Testis (tissue), 3 donors: Measurements from ENCODE around the gene INAVA. TPM values are rescaled to one million over a fixed set of nuclear protein-coding genes. Genes with fewer than 3 reads are reported as not detected.

Source experiments
- DNase-seq: peaks from one replicate; pipeline ENCODE4 v3.0.0-alpha.2; 2019
- H3K27ac ChIP-seq, 2 donors: fragments of 200-600 bp; sonication (generic); one replicate each; pipeline ENCODE4 v1.5.1; 2019
- H3K27me3 ChIP-seq: fragments of 200-600 bp; sonication (generic); one replicate; pipeline ENCODE4 v1.5.1; 2019
- H3K36me3 ChIP-seq: fragments of 200-600 bp; sonication (generic); one replicate; pipeline ENCODE4 v1.5.1; 2017; ENCODE audit warnings: low read depth; ENCODE audit errors: missing control alignments
- H3K4me1 ChIP-seq: fragments of 200-600 bp; sonication (generic); one replicate; pipeline ENCODE4 v1.5.1; 2019
- H3K4me3 ChIP-seq, 2 donors: fragments of 200-600 bp; sonication (generic); one replicate each; pipeline ENCODE4 v1.5.1; 2017 to 2019
- H3K9me3 ChIP-seq: fragments of 200-600 bp; sonication (generic); one replicate; pipeline ENCODE4 v1.5.1; 2017
- POLR2A ChIP-seq: fragments of 450-650 bp; IDR thresholded peaks from one replicate; pipeline ENCODE4 v1.6.1; 2017; ENCODE audit warnings: antibody characterized with exemption, mild to moderate bottlenecking, moderate library complexity
- WGBS, 2 donors: methylation state at CpG; one replicate each; pipeline ENCODE4 v1.1.5; 2018; 5-methylcytosine and 5-hydroxymethylcytosine counted together
- intact Hi-C: fragments of 100-400 bp; cut with DNase I; formaldehyde crosslinking; loops from one replicate; pipeline ENCODE4 v1.15.1; 2023; ENCODE audit warnings: low total_unique reads
- polyA plus RNA-seq: library from polyadenylated mRNA; stranded (reverse); fragments of 350-450 nt; fragmentation: Illumina TruSeq; extraction: RNeasy Lipid Tissue Mini Kit (QIAGEN cat#74804); gene quantifications from one replicate; pipeline ENCODE4 v1.2.3, GENCODE V29; 2014; ENCODE audit warnings: low read depth, low replicate concordance; ENCODE audit not compliant: insufficient read depth
- total RNA-seq, 2 donors: library from RNA; depleted of rRNA; stranded (reverse); fragments of >200 nt; gene quantifications; one replicate each; pipeline ENCODE4 v1.2.3, GENCODE V29; 2016
- TF ChIP-seq, protein P1 (sequence below), 3 experiments: fragments of 450-650 bp in 2 of 3; fragments of 200-600 bp in 1 of 3; sonication (generic) in 1 of 3; IDR thresholded peaks; one replicate each; pipeline ENCODE4 v1.5.1; 2016 to 2019; ENCODE audit warnings: antibody characterized with exemption in 3 of 3, mild to moderate bottlenecking in 2 of 3, moderate library complexity in 1 of 3

INAVA gene
- total and polyA plus RNA-seq, 3 donors from 2014 or later, result 1.5 to 5.8 (median 2.3) TPM

DNA sequence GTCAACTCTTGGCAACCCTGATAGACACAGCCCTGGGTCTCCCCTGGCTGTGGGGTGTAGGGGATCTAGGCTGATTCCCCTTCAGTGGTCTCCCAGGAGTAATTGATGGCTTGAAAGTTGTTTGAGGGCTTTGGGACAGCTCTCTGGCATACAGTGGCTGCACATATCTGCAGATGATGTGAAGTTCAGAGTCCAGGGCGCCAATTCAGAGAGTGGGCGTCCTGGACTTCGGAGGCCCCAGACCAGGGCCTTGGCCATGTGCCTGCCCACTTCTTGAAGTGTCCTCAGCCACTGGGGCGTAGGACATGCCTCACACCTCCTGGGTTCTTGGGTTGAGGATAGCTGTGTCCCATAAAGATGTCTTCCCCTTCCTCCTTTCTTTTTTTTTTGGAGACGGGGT, 2.6 kb downstream of the INAVA start:
- H3K36me3 ChIP-seq, result no peaks in the 10 kb centered on the region
- no peak overlapping the region for H3K4me3 ChIP-seq
- H3K4me1 ChIP-seq, result peaks cover 4% of the 10 kb centered on the region
- H3K27ac ChIP-seq, result no peak overlapping the region
- TF ChIP-seq, protein P1, sequence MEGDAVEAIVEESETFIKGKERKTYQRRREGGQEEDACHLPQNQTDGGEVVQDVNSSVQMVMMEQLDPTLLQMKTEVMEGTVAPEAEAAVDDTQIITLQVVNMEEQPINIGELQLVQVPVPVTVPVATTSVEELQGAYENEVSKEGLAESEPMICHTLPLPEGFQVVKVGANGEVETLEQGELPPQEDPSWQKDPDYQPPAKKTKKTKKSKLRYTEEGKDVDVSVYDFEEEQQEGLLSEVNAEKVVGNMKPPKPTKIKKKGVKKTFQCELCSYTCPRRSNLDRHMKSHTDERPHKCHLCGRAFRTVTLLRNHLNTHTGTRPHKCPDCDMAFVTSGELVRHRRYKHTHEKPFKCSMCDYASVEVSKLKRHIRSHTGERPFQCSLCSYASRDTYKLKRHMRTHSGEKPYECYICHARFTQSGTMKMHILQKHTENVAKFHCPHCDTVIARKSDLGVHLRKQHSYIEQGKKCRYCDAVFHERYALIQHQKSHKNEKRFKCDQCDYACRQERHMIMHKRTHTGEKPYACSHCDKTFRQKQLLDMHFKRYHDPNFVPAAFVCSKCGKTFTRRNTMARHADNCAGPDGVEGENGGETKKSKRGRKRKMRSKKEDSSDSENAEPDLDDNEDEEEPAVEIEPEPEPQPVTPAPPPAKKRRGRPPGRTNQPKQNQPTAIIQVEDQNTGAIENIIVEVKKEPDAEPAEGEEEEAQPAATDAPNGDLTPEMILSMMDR (IDR thresholded peaks at IDR 0.05), result no peak
- no peak for TF ChIP-seq POLR2A
- 90 to 100% methylated on average over 2 to 5 of the region's 5 CpGs for WGBS, 2 donors
- intact Hi-C loops, result no loop called here
- H3K9me3 ChIP-seq, result no peaks in the 10 kb centered on the region
- no peaks in the 10 kb centered on the region for H3K27me3 ChIP-seq
- no peak for DNase-seq

DNA sequence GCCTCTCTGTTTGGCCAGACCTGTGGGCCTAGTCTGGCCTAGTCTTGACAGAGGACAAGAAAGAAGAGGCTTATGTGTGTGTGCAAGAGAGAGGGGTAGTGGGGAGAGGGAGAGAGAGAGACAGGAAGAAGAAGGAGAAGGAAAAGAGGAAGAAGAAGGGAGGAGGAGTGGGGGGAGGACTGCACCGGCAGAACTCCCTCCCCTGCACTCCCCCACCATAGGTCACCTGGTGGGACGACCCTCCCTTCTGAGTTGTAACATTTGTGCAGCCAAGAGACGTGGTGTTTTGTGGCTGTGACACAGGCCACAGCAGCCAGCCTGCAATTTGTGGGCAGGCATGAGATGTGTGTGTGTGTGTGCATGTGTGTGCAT, 4.3 kb downstream of the INAVA start:
- H3K4me1 ChIP-seq, result peaks cover 4% of the 10 kb centered on the region
- no peaks in the 10 kb centered on the region for H3K36me3 ChIP-seq
- no peak overlapping the region for H3K27ac ChIP-seq
- intact Hi-C loops, result no loop called here
- H3K9me3 ChIP-seq, result no peaks in the 10 kb centered on the region
- H3K4me3 ChIP-seq, result no peak overlapping the region
- 46 to 66% methylated on average over 3 of the region's 3 CpGs for WGBS, 2 donors
- DNase-seq, result no peak
- H3K27me3 ChIP-seq, result no peaks in the 10 kb centered on the region
- no peak for TF ChIP-seq POLR2A
- TF ChIP-seq, protein P1 (IDR thresholded peaks at IDR 0.05), result no peak

DNA sequence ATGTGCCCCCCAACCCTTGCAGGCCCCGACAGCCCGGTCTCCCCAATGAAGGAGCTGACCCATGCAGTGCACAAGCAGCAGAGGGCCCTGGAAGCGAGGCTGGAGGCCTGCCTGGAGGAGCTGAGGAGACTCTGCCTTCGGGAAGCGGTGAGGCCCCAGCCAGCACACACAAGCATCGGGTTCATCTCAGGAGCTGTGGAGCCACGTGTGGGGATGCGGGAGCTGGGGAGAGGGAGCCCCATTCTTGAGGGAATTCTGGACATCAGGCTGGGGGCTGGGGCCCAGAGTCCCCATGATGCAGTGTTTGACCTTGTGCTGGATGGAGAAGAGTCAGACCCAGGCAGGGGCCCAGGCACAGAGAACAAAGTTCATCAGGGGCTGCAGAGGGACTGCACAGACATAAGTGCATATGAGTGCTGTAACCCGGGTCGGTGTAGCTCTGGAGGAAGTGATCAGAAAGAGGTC, 4.8 kb downstream of the INAVA start:
- WGBS, 2 donors, result 87 to 88% methylated on average over 3 to 10 of the region's 10 CpGs
- intact Hi-C loops, result no loop called here
- TF ChIP-seq POLR2A, result no peak
- TF ChIP-seq, protein P1 (IDR thresholded peaks at IDR 0.05), result no peak
- DNase-seq, result no peak
- no peaks in the 10 kb centered on the region for H3K36me3 ChIP-seq
- H3K4me3 ChIP-seq, result no peak overlapping the region
- no peaks in the 10 kb centered on the region for H3K27me3 ChIP-seq
- H3K27ac ChIP-seq, result no peak overlapping the region
- peaks cover 2% of the 10 kb centered on the region for H3K4me1 ChIP-seq
- no peaks in the 10 kb centered on the region for H3K9me3 ChIP-seq

DNA sequence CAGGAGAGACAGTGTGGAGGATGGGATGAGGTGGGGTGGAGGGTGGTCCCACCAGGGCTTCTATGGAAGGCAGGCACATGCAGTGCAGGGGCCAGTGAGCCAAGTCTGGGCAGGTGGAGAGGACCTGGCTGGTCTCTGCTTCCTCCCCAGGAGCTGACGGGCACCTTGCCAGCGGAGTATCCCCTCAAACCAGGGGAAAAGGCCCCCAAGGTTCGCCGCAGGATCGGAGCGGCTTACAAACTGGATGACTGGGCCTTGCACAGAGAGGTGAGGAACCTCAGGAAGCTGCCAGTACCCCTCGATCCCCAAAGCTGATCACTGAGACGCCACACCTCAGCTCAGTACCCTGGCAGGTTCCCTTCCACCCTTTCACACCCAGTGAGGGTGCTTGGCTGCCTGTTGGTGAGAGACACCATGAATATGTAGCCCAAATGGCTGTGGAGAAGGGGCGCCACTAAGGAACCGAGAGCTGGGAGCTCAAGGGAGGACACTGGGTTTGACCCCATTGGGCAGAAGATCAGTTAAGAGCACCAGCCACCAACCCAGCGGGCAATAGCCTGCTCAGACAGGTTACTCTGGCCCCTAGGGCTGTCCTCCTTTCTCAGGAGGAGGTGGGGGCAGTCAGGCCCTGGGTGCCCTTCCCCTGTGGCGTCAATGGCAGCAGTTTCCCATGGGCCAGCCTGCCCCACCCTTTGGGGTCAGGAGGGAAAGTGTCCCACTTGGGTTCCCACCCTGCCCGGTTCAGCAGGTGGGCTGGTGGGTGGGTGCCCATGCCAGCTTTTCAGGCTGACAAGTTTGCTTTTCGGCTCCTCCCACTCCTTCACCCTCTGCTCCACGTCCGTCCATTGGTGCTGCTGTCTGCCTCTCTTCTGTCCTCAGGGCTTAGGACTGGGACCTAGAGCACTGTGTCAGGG, 5.5 kb downstream of the INAVA start:
- intact Hi-C loops, result no loop called here
- no peaks in the 10 kb centered on the region for H3K36me3 ChIP-seq
- no peak for DNase-seq
- H3K27ac ChIP-seq, result no peak overlapping the region
- peaks cover 2% of the 10 kb centered on the region for H3K4me1 ChIP-seq
- no peaks in the 10 kb centered on the region for H3K9me3 ChIP-seq
- 92 to 95% methylated on average over 14 to 15 of the region's 16 CpGs for WGBS, 2 donors
- no peaks in the 10 kb centered on the region for H3K27me3 ChIP-seq
- TF ChIP-seq, protein P1 (IDR thresholded peaks at IDR 0.05), result no peak
- TF ChIP-seq POLR2A, result no peak
- H3K4me3 ChIP-seq, result no peak overlapping the region

DNA sequence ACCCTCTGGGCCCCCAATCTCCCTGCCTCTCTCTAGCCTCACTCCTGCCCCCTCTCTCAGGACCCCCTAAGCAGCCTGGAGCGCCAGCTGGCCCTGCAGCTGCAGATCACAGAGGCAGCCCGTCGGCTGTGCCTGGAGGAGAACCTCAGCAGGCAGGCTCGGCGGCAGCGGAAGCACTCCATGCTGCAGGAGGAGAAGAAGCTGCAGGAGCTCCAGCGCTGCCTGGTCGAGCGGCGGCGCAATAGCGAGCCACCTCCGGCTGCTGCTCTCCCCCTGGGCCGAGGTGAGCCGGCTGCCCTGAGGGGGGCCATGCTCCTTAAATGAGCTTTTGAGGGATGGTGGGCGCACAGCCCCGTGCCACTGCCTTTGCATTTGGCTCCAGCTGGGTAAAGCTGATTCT, 6.2 kb downstream of the INAVA start:
- no peak for DNase-seq
- no peaks in the 10 kb centered on the region for H3K36me3 ChIP-seq
- TF ChIP-seq, protein P1 (IDR thresholded peaks at IDR 0.05), result no peak
- no peak for TF ChIP-seq POLR2A
- H3K9me3 ChIP-seq, result no peaks in the 10 kb centered on the region
- H3K27ac ChIP-seq, result no peak overlapping the region
- WGBS, 2 donors, result 92 to 93% methylated on average over 10 to 17 of the region's 17 CpGs
- intact Hi-C loops, result no loop called here
- no peaks in the 10 kb centered on the region for H3K27me3 ChIP-seq
- peaks cover 9% of the 10 kb centered on the region for H3K4me1 ChIP-seq
- H3K4me3 ChIP-seq, result no peak overlapping the region
